Measurements from ENCODE around the gene WTAP. TPM values are rescaled to one million over a fixed set of nuclear protein-coding genes. Genes with fewer than 3 reads are reported as not detected.
"Not testable (repeated sequence)": the region's sequence is repeated elsewhere in the genome, so short reads cannot be mapped to it uniquely, and the experiment has no call there.

WTAP gene
- total RNA-seq, 1 donor from 2014 or later: 115 TPM

- no peaks in the 10 kb centered on the region for H3K36me3 ChIP-seq (ENCODE audit: control insufficient read depth, insufficient read depth, low read length)
- FAIRE-seq: no peak
- no peaks in the 10 kb centered on the region for H3K27me3 ChIP-seq (ENCODE audit: control insufficient read depth, insufficient read depth, low read length)
- DNase-seq (ENCODE audit: low read depth): peak; percentile 97
- H3K4me3 ChIP-seq (ENCODE audit: low read depth, low read length): no peak overlapping the region
- TF ChIP-seq CTCF (IDR thresholded peaks at IDR 0.05; ENCODE audit: insufficient read depth, low read length, severe bottlenecking): no peak
Observed at GRCh38 chr6:159716247-159717096, 10.8 kb upstream of the WTAP start.

- no peak for FAIRE-seq
- H3K36me3 ChIP-seq (ENCODE audit: control insufficient read depth, insufficient read depth, low read length): no peaks in the 10 kb centered on the region
- no peak for TF ChIP-seq CTCF (IDR thresholded peaks at IDR 0.05; ENCODE audit: insufficient read depth, low read length, severe bottlenecking)
Observed at GRCh38 chr6:159718634-159719033, 8.7 kb upstream of the WTAP start.

GRCh38 chr6:159719287-159719686 is 8.0 kb upstream of the WTAP start:
- H3K27me3 ChIP-seq (ENCODE audit: control insufficient read depth, insufficient read depth, low read length): no peaks in the 10 kb centered on the region
- DNase-seq (ENCODE audit: low read depth) (no peak), FAIRE-seq (no peak)
- no peak for TF ChIP-seq CTCF (IDR thresholded peaks at IDR 0.05; ENCODE audit: insufficient read depth, low read length, severe bottlenecking)
- H3K36me3 ChIP-seq (ENCODE audit: control insufficient read depth, insufficient read depth, low read length): no peaks in the 10 kb centered on the region
- H3K4me3 ChIP-seq (ENCODE audit: low read depth, low read length): no peak overlapping the region

More at GRCh38 chr6:159718634-159719033, 8.7 kb upstream of the WTAP start:
- no peak overlapping the region for H3K4me3 ChIP-seq (ENCODE audit: low read depth, low read length)
- DNase-seq (ENCODE audit: low read depth): no peak
- no peaks in the 10 kb centered on the region for H3K27me3 ChIP-seq (ENCODE audit: control insufficient read depth, insufficient read depth, low read length)

GRCh38 chr6:159720708-159721107 is 6.6 kb upstream of the WTAP start:
- H3K27me3 ChIP-seq (ENCODE audit: control insufficient read depth, insufficient read depth, low read length): no peaks in the 10 kb centered on the region
- DNase-seq (ENCODE audit: low read depth): peak; percentile 59
- H3K4me3 ChIP-seq (ENCODE audit: low read depth, low read length): no peak overlapping the region
- no peaks in the 10 kb centered on the region for H3K36me3 ChIP-seq (ENCODE audit: control insufficient read depth, insufficient read depth, low read length)
- TF ChIP-seq CTCF (IDR thresholded peaks at IDR 0.05; ENCODE audit: insufficient read depth, low read length, severe bottlenecking): peak; percentile 40
- no peak for FAIRE-seq

GRCh38 chr6:159721981-159722380 is 5.3 kb upstream of the WTAP start:
- not testable (repeated sequence) for H3K36me3 ChIP-seq (ENCODE audit: control insufficient read depth, insufficient read depth, low read length); H3K4me3 ChIP-seq (ENCODE audit: low read depth, low read length); H3K27me3 ChIP-seq (ENCODE audit: control insufficient read depth, insufficient read depth, low read length); DNase-seq (ENCODE audit: low read depth); FAIRE-seq

GRCh38 chr6:159722655-159723054 is 4.7 kb upstream of the WTAP start:
- FAIRE-seq: no peak

More at GRCh38 chr6:159722655-159723054, 4.7 kb upstream of the WTAP start:
- DNase-seq (ENCODE audit: low read depth): no peak
- TF ChIP-seq CTCF (IDR thresholded peaks at IDR 0.05; ENCODE audit: insufficient read depth, low read length, severe bottlenecking): no peak
- Histone ChIP-seq H3K27me3 (ENCODE audit: control insufficient read depth, insufficient read depth, low read length) (no peaks in the 10 kb centered on the region), H3K4me3 (ENCODE audit: low read depth, low read length) (no peak overlapping the region), H3K36me3 (ENCODE audit: control insufficient read depth, insufficient read depth, low read length) (no peaks in the 10 kb centered on the region)

All from bronchial epithelial cell (primary cell).